CD14-positive monocyte (primary cell): Measurements from ENCODE around the gene MACROD1. TPM values are rescaled to one million over a fixed set of nuclear protein-coding genes. Genes with fewer than 3 reads are reported as not detected.
A peak's percentile ranks its signal among the peaks of the same experiment; 100 is the strongest.

ENCODE experiments used
- DNase-seq, 3 donors: peaks; one replicate each; pipeline ENCODE4 v3.0.0-alpha.2; 2011 to 2022
- H2AFZ ChIP-seq: 2 replicates; pipeline ENCODE4 v1.6.0; 2012; ENCODE audit warnings: mild to moderate bottlenecking, low read depth, low read length, inconsistent platforms; ENCODE audit not compliant: insufficient read depth, poor library complexity, severe bottlenecking
- H3K27ac ChIP-seq, 2 donors: 1 replicate in 1 of 2; 2 replicates in 1 of 2; pipeline ENCODE4 v1.5.1; 2012 to 2013; ENCODE audit warnings: low read length in 2 of 2, control low read depth in 1 of 2, inconsistent platforms in 1 of 2, low read depth in 1 of 2, mild to moderate bottlenecking in 1 of 2
- H3K27me3 ChIP-seq, 2 donors: one replicate each; pipeline versions ENCODE4 v1.6.0 to v1.6.1; 2011 to 2013; ENCODE audit warnings: low read length in 2 of 2; ENCODE audit not compliant: control insufficient read depth in 2 of 2, insufficient read depth in 2 of 2
- H3K36me3 ChIP-seq, 2 donors: replicated peaks in 1 of 2; 1 replicate in 1 of 2; 2 replicates in 1 of 2; pipeline versions ENCODE4 v1.5.1 to v1.6.1; 2012 to 2013; ENCODE audit warnings: low read length in 2 of 2, control low read depth in 1 of 2, inconsistent platforms in 1 of 2, mild to moderate bottlenecking in 1 of 2; ENCODE audit not compliant: insufficient read depth in 2 of 2, control insufficient read depth in 1 of 2
- H3K4me1 ChIP-seq, 2 donors: 1 replicate in 1 of 2; 2 replicates in 1 of 2; pipeline versions ENCODE4 v1.5.1 to v1.6.1; 2012 to 2013; ENCODE audit warnings: low read length in 2 of 2, control low read depth in 1 of 2, inconsistent platforms in 1 of 2, mild to moderate bottlenecking in 1 of 2, moderate library complexity in 1 of 2; ENCODE audit not compliant: insufficient read depth in 2 of 2, control insufficient read depth in 1 of 2
- H3K4me2 ChIP-seq: replicated peaks from 2 replicates; pipeline ENCODE3; 2012; ENCODE audit warnings: low read length, moderate library complexity, mild to moderate bottlenecking; ENCODE audit not compliant: poor library complexity, severe bottlenecking; ENCODE audit errors: extremely low read depth
- H3K4me3 ChIP-seq, 3 experiments: fragments of 200-600 bp in 1 of 3; sonication (generic) in 1 of 3; replicated peaks in 1 of 3; 1 replicate in 2 of 3; 2 replicates in 1 of 3; pipeline ENCODE4 v1.5.1; 2011 to 2013; ENCODE audit warnings: low read length in 3 of 3, mild to moderate bottlenecking in 3 of 3, control low read depth in 2 of 3, low read depth in 2 of 3, inconsistent platforms in 1 of 3, moderate library complexity in 1 of 3
- H3K79me2 ChIP-seq: 2 replicates; pipeline ENCODE4 v1.6.0; 2012; ENCODE audit warnings: mild to moderate bottlenecking, control low read depth, inconsistent platforms, low read length, moderate library complexity; ENCODE audit not compliant: insufficient read depth
- H3K9ac ChIP-seq: 2 replicates; pipeline ENCODE4 v1.6.0; 2017; ENCODE audit warnings: low read length, mild to moderate bottlenecking; ENCODE audit not compliant: insufficient read depth, poor library complexity, severe bottlenecking
- H3K9me3 ChIP-seq, 2 donors: replicated peaks in 1 of 2; 1 replicate in 1 of 2; 2 replicates in 1 of 2; pipeline versions ENCODE4 v1.5.1 to v1.6.1; 2012 to 2013; ENCODE audit warnings: low read length in 2 of 2, control low read depth in 1 of 2; ENCODE audit not compliant: control insufficient read depth in 1 of 2, insufficient read depth in 1 of 2
- H4K20me1 ChIP-seq: 2 replicates; pipeline ENCODE4 v1.6.0; 2012; ENCODE audit warnings: mild to moderate bottlenecking, low read length, control low read depth, moderate library complexity; ENCODE audit not compliant: insufficient read depth
- H3K27ac Mint-ChIP-seq, 7 donors: one replicate each; pipeline ENCODE4 v1.8.0; 2020; ENCODE audit warnings: mild to moderate bottlenecking in 7 of 7, mixed read lengths in 7 of 7, moderate library complexity in 6 of 7, inconsistent platforms in 2 of 7
- H3K27me3 Mint-ChIP-seq, 3 donors: one replicate each; pipeline ENCODE4 v1.8.0; 2021 to 2022; ENCODE audit warnings: low read depth in 3 of 3, mild to moderate bottlenecking in 3 of 3, mixed read lengths in 3 of 3, moderate library complexity in 3 of 3, inconsistent platforms in 1 of 3
- H3K36me3 Mint-ChIP-seq, 2 donors: one replicate each; pipeline ENCODE4 v1.8.0; 2020; ENCODE audit warnings: mixed read lengths in 2 of 2, inconsistent platforms in 1 of 2, mild to moderate bottlenecking in 1 of 2
- H3K4me1 Mint-ChIP-seq: one replicate; pipeline ENCODE4 v1.8.0; 2020; ENCODE audit warnings: mild to moderate bottlenecking, mixed read lengths
- H3K4me3 Mint-ChIP-seq, 2 donors: one replicate each; pipeline ENCODE4 v1.8.0; 2020; ENCODE audit warnings: mild to moderate bottlenecking in 2 of 2, mixed read lengths in 2 of 2, moderate library complexity in 1 of 2
- H3K9me3 Mint-ChIP-seq, 7 donors: one replicate each; pipeline ENCODE4 v1.8.0; 2020 to 2022; ENCODE audit warnings: mixed read lengths in 7 of 7, mild to moderate bottlenecking in 6 of 7, moderate library complexity in 6 of 7, inconsistent platforms in 2 of 7
- WGBS: methylation state at CpG from one replicate; pipeline ENCODE4 v1.1.5; 2013; ENCODE audit warnings: missing lambda C conversion rate; ENCODE audit not compliant: insufficient coverage; 5-methylcytosine and 5-hydroxymethylcytosine counted together
- intact Hi-C, 2 donors: fragments of 100-400 bp; cut with micrococcal nuclease; formaldehyde crosslinking; loops; one replicate each; pipeline versions ENCODE4 v1.15.0 to v1.15.1; 2023
- polyA plus RNA-seq, 3 donors: library from polyadenylated mRNA; depleted of rRNA in 1 of 3; unstranded in 2 of 3; stranded (reverse) in 1 of 3; fragments of 300-500 nt in 2 of 3; fragments of >200 nt in 1 of 3; fragmentation: Illumina TruSeq in 2 of 3; gene quantifications; 1 replicate in 2 of 3; 2 replicates in 1 of 3; pipeline ENCODE4 v1.2.3, GENCODE V29; 2012 to 2021
- TF ChIP-seq, protein P1 (sequence below): fragments of 200-600 bp; IDR thresholded peaks from one replicate; pipeline ENCODE4 v1.8.0; 2022; ENCODE audit warnings: antibody characterized with exemption, mild to moderate bottlenecking

The MACROD1 gene
- polyA plus RNA-seq, 3 donors, result 1.5 to 2.4 (median 2.2) TPM

DNA sequence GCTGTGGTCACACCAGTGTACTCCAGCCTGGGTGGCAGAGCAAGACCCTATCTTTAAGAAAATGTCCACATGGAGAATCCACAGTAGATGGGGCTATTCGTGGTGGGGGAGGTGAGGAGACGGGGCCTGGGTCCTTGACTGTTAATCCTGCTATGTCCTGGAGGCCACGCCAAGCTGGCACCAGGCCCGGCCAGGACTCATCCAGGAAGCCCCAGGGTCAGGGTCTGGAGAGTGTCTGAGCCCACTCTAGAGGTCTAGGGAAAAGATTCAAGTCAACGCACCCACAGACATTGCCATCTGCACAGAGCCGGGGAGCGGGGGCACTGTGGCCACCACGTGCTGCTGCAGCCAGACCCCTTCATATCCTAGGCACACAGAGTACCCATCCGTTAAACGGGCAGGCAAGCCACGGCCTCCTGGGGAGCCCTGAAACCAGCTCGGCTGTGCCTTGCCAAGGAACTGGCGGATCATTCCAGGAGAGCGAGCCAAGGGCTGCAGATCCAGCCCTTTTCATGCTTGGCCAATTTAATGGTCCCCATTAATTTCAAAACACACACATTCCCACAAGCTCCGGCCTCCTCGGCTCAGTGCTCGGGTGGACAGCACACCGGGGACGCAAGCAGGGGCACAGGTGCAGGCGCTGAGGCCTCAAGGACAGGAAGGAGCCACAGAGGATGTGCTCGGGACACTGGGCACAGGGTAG, 24.7 kb downstream of the MACROD1 start:
- Histone ChIP-seq H3K79me2 (no peaks in the 10 kb centered on the region), H3K36me3 (no peaks in the 10 kb centered on the region), H3K9ac (no peak overlapping the region), H3K27me3 (no peaks in the 10 kb centered on the region), H3K4me1 (peaks cover 0 to 5% of the 10 kb centered on the region in 2 donors), H2AFZ (no peak overlapping the region), H3K4me3 (no peak overlapping the region), H4K20me1 (no peaks in the 10 kb centered on the region), H3K4me2 (no peak overlapping the region), H3K9me3 (no peaks in the 10 kb centered on the region), H3K27ac (no peak overlapping the region)
- peaks cover 7% of the 10 kb centered on the region for H3K4me1 Mint-ChIP-seq
- intact Hi-C loops, result loop anchor here in 1 of 2 donors (10.0 kb wide), 1 partner anchor 376 kb away; the partner anchor contains the start of gene ZFTA
- WGBS, result 94% methylated on average over 21 of the region's 21 CpGs
- H3K27me3 Mint-ChIP-seq, result peaks cover 1 to 4% (median 4%) of the 10 kb centered on the region in 3 donors
- peak overlapping the region in 2 of 7 donors; percentile 50 to 60 for H3K27ac Mint-ChIP-seq
- H3K4me3 Mint-ChIP-seq, result no peak overlapping the region
- no peaks in the 10 kb centered on the region for H3K36me3 Mint-ChIP-seq
- DNase-seq, result no peak
- H3K9me3 Mint-ChIP-seq, result peaks cover 0 to 2% (median 0%) of the 10 kb centered on the region in 7 donors
- TF ChIP-seq, protein P1, sequence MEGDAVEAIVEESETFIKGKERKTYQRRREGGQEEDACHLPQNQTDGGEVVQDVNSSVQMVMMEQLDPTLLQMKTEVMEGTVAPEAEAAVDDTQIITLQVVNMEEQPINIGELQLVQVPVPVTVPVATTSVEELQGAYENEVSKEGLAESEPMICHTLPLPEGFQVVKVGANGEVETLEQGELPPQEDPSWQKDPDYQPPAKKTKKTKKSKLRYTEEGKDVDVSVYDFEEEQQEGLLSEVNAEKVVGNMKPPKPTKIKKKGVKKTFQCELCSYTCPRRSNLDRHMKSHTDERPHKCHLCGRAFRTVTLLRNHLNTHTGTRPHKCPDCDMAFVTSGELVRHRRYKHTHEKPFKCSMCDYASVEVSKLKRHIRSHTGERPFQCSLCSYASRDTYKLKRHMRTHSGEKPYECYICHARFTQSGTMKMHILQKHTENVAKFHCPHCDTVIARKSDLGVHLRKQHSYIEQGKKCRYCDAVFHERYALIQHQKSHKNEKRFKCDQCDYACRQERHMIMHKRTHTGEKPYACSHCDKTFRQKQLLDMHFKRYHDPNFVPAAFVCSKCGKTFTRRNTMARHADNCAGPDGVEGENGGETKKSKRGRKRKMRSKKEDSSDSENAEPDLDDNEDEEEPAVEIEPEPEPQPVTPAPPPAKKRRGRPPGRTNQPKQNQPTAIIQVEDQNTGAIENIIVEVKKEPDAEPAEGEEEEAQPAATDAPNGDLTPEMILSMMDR, result no peak

DNA sequence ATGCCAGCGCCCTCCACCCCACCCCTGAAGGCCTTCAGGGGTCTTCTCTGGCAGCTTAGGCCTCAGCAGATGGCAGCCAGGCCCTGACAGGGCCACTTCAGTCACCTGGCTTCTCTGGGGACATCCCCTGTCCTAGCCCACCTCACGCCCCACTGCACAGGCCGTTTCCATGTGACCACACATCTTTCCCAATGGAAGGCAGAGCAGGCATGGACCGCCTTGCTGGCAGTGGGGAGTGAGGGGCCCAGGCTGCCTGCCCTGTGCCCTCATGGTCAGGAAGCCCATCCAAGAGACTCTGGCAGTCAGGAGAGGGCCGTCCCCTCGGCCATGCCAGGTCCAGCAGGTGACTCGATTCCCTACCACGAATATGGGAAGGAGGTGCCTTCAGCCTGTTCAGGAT, 25.8 kb downstream of the MACROD1 start:
- H3K36me3 Mint-ChIP-seq, result no peaks in the 10 kb centered on the region
- intact Hi-C loops, result loop anchor here in 1 of 2 donors (10.0 kb wide), 1 partner anchor 375 kb away; the partner anchor contains the start of gene ZFTA

More for the DNA sequence above, 25.8 kb downstream of the MACROD1 start:
- no peak for DNase-seq
- Histone ChIP-seq H3K4me3 (no peak overlapping the region), H3K9me3 (no peaks in the 10 kb centered on the region), H3K4me2 (no peak overlapping the region), H3K27me3 (no peaks in the 10 kb centered on the region), H4K20me1 (no peaks in the 10 kb centered on the region), H3K79me2 (no peaks in the 10 kb centered on the region), H3K4me1 (peaks cover 0 to 5% of the 10 kb centered on the region in 2 donors), H3K27ac (no peak overlapping the region), H3K9ac (no peak overlapping the region), H3K36me3 (no peaks in the 10 kb centered on the region), H2AFZ (no peak overlapping the region)
- WGBS, result 95% methylated on average over 7 of the region's 8 CpGs
- Mint-ChIP-seq H3K4me1 (peaks cover 7% of the 10 kb centered on the region), H3K9me3 (peaks cover 0 to 2% (median 0%) of the 10 kb centered on the region in 7 donors), H3K27ac (no peak overlapping the region), H3K27me3 (peaks cover 3 to 7% (median 4%) of the 10 kb centered on the region in 3 donors), H3K4me3 (no peak overlapping the region)
- TF ChIP-seq, protein P1, result no peak
